Neural cell (in vitro differentiated cells): ENCODE results near the gene PRRG2. TPM values are rescaled to one million over a fixed set of nuclear protein-coding genes. Genes with fewer than 3 reads are reported as not detected.

Source experiments
- H2AFZ ChIP-seq: fragments of 200-600, 300-800 bp; sonication (generic), shearing (Covaris generic); 2 replicates; pipeline ENCODE4 v1.6.0; 2014; ENCODE audit warnings: low read depth, mild to moderate bottlenecking, antibody characterized with exemption, low read length, moderate library complexity
- H3F3A ChIP-seq: fragments of 200-600 bp; shearing (Covaris generic); 2 replicates; pipeline ENCODE4 v1.6.1; 2016; ENCODE audit warnings: mild to moderate bottlenecking, moderate library complexity, mixed read lengths, antibody characterized with exemption, low read length; ENCODE audit not compliant: insufficient read depth, poor library complexity, severe bottlenecking
- H3K27ac ChIP-seq: fragments of 200-600, 300-800 bp; sonication (generic), shearing (Covaris generic); 2 replicates; pipeline ENCODE4 v1.5.1; 2014; ENCODE audit warnings: mild to moderate bottlenecking, low read length, moderate library complexity
- H3K27me3 ChIP-seq: fragments of 300-800, 200-600 bp; sonication (generic), shearing (Covaris generic); 2 replicates; pipeline ENCODE4 v1.6.0; 2014; ENCODE audit warnings: mild to moderate bottlenecking, low read depth, low read length, moderate library complexity; ENCODE audit not compliant: insufficient read depth
- H3K36me3 ChIP-seq: fragments of 300-800, 200-600 bp; sonication (generic), shearing (Covaris generic); 2 replicates; pipeline ENCODE4 v1.5.1; 2014; ENCODE audit warnings: mild to moderate bottlenecking, antibody characterized with exemption, low read length, moderate library complexity; ENCODE audit not compliant: insufficient read depth
- H3K4me2 ChIP-seq: fragments of 300-800, 200-600 bp; sonication (generic), shearing (Covaris generic); 2 replicates; pipeline ENCODE4 v1.6.0; 2014; ENCODE audit warnings: mild to moderate bottlenecking, low read length
- H3K4me3 ChIP-seq: fragments of 300-800, 200-600 bp; sonication (generic), shearing (Covaris generic); 2 replicates; pipeline ENCODE4 v1.5.1; 2014; ENCODE audit warnings: mild to moderate bottlenecking, low read length, moderate library complexity
- H3K79me2 ChIP-seq: fragments of 200-600 bp; shearing (Covaris generic); replicated peaks from 2 replicates; pipeline ENCODE4 v1.6.0; 2014; ENCODE audit warnings: mild to moderate bottlenecking, low read length, moderate library complexity; ENCODE audit not compliant: insufficient read depth
- H3K9ac ChIP-seq: fragments of 300-800, 200-600 bp; sonication (generic), shearing (Covaris generic); 2 replicates; pipeline ENCODE4 v1.6.1; 2016; ENCODE audit warnings: mild to moderate bottlenecking, low read length, mixed read lengths
- H3K9me2 ChIP-seq: fragments of 200-600 bp; shearing (Covaris generic); 2 replicates; pipeline ENCODE4 v1.6.1; 2016; ENCODE audit warnings: mild to moderate bottlenecking, low read length, mixed read lengths; ENCODE audit not compliant: insufficient read depth
- H3K9me3 ChIP-seq: fragments of 200-600, 300-800 bp; sonication (generic), shearing (Covaris generic); 2 replicates; pipeline ENCODE4 v1.6.1; 2016; ENCODE audit warnings: mild to moderate bottlenecking, mixed run types, low read length, moderate library complexity, mixed read lengths
- H4K20me1 ChIP-seq: fragments of 200-600 bp; shearing (Covaris generic); 2 replicates; pipeline ENCODE4 v1.6.1; 2016; ENCODE audit warnings: mild to moderate bottlenecking, mixed run types; ENCODE audit not compliant: insufficient read depth
- CTCF ChIP-seq: fragments of 450-650 bp; IDR thresholded peaks from 2 replicates; pipeline ENCODE4 v1.5.1; 2014; ENCODE audit warnings: antibody characterized with exemption, mild to moderate bottlenecking, moderate library complexity; ENCODE audit not compliant: poor library complexity, severe bottlenecking
- EP300 ChIP-seq: fragments of 450-650 bp; conservative IDR thresholded peaks from 2 replicates; pipeline ENCODE4 v1.6.1; 2014; ENCODE audit warnings: antibody characterized with exemption, mild to moderate bottlenecking, moderate library complexity; ENCODE audit not compliant: poor library complexity, severe bottlenecking
- EZH2 ChIP-seq: fragments of 200-600, 300-800 bp; shearing (Covaris generic), sonication (generic); IDR thresholded peaks from 2 replicates; pipeline ENCODE4 v1.6.1; 2014; ENCODE audit warnings: antibody characterized with exemption, low read length, borderline replicate concordance, mild to moderate bottlenecking; ENCODE audit not compliant: insufficient read depth, poor library complexity, severe bottlenecking
- MXI1 ChIP-seq: fragments of 450-650 bp; conservative IDR thresholded peaks from 2 replicates; pipeline ENCODE4 v1.6.1; 2014; ENCODE audit warnings: antibody characterized with exemption, mild to moderate bottlenecking; ENCODE audit not compliant: poor library complexity, severe bottlenecking
- POLR2AphosphoS5 ChIP-seq: IDR thresholded peaks from 2 replicates; pipeline ENCODE4 v1.6.1; 2012
- RAD21 ChIP-seq: fragments of 450-650 bp; conservative IDR thresholded peaks from 2 replicates; pipeline ENCODE4 v1.6.1; 2014; ENCODE audit warnings: antibody characterized with exemption, mild to moderate bottlenecking, moderate library complexity
- SMC3 ChIP-seq: fragments of 450-650 bp; conservative IDR thresholded peaks from 2 replicates; pipeline ENCODE4 v1.6.1; 2014; ENCODE audit warnings: antibody characterized with exemption, mild to moderate bottlenecking, moderate library complexity; ENCODE audit not compliant: poor library complexity
- TAF1 ChIP-seq: IDR thresholded peaks from 2 replicates; pipeline ENCODE4 v1.6.1; 2012; ENCODE audit warnings: low read depth
- polyA plus RNA-seq: library from polyadenylated mRNA; depleted of rRNA; stranded (reverse); fragments of >200 nt; gene quantifications from 2 replicates; pipeline ENCODE4 v1.2.3, GENCODE V29; 2014
- TF ChIP-seq, protein P1 (sequence below): IDR thresholded peaks from 2 replicates; pipeline ENCODE4 v1.6.1; 2012; ENCODE audit warnings: borderline replicate concordance

PRRG2 gene
- polyA plus RNA-seq, 1 donor from 2014 or later, result not detected

- Histone ChIP-seq H3F3A (no peaks in the 10 kb centered on the region), H3K9me3 (no peaks in the 10 kb centered on the region), H4K20me1 (no peaks in the 10 kb centered on the region), H2AFZ (no peak overlapping the region), H3K79me2 (peaks cover 2% of the 10 kb centered on the region), H3K9ac (no peak overlapping the region), H3K9me2 (no peaks in the 10 kb centered on the region), H3K27ac (no peak overlapping the region), H3K27me3 (no peaks in the 10 kb centered on the region), H3K4me3 (no peak overlapping the region), H3K4me2 (no peak overlapping the region), H3K36me3 (no peaks in the 10 kb centered on the region)
- TF ChIP-seq CTCF (no peak), POLR2AphosphoS5 (no peak), EP300 (no peak), RAD21 (no peak), TAF1 (no peak), EZH2 (no peak), SMC3 (no peak), MXI1 (no peak)
- TF ChIP-seq, protein P1, sequence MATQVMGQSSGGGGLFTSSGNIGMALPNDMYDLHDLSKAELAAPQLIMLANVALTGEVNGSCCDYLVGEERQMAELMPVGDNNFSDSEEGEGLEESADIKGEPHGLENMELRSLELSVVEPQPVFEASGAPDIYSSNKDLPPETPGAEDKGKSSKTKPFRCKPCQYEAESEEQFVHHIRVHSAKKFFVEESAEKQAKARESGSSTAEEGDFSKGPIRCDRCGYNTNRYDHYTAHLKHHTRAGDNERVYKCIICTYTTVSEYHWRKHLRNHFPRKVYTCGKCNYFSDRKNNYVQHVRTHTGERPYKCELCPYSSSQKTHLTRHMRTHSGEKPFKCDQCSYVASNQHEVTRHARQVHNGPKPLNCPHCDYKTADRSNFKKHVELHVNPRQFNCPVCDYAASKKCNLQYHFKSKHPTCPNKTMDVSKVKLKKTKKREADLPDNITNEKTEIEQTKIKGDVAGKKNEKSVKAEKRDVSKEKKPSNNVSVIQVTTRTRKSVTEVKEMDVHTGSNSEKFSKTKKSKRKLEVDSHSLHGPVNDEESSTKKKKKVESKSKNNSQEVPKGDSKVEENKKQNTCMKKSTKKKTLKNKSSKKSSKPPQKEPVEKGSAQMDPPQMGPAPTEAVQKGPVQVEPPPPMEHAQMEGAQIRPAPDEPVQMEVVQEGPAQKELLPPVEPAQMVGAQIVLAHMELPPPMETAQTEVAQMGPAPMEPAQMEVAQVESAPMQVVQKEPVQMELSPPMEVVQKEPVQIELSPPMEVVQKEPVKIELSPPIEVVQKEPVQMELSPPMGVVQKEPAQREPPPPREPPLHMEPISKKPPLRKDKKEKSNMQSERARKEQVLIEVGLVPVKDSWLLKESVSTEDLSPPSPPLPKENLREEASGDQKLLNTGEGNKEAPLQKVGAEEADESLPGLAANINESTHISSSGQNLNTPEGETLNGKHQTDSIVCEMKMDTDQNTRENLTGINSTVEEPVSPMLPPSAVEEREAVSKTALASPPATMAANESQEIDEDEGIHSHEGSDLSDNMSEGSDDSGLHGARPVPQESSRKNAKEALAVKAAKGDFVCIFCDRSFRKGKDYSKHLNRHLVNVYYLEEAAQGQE, result no peak
Observed at GRCh38 chr19:49560358-49560900, 20.7 kb upstream of the PRRG2 start.

DNA sequence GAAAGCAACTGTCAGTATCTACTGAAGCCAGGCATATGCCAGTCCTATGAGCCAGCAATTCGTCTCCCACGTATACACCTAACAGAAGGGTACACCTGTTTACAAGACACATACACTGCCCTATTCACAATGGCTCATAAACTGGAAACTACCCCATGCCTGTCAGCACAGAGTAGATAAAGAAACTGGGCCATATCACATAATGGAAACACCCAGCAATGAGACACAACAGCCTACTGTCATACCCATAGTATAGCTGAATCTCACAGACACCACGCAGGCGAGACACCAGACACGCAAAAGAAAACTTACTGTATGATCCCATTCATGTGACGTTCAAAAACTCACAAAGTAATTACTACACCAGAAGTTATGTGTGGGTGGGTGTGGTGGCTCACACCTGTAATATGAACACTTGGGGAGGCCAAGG, 16.5 kb upstream of the PRRG2 start:
- Histone ChIP-seq H2AFZ (no peak overlapping the region), H3F3A (no peaks in the 10 kb centered on the region), H3K27ac (no peak overlapping the region), H3K4me2 (no peak overlapping the region), H4K20me1 (no peaks in the 10 kb centered on the region), H3K79me2 (peaks cover 2% of the 10 kb centered on the region), H3K27me3 (no peaks in the 10 kb centered on the region), H3K9me2 (no peaks in the 10 kb centered on the region), H3K9me3 (no peaks in the 10 kb centered on the region), H3K36me3 (no peaks in the 10 kb centered on the region), H3K4me3 (no peak overlapping the region), H3K9ac (no peak overlapping the region)
- no peak for TF ChIP-seq EP300
- no peak for TF ChIP-seq EZH2
- TF ChIP-seq TAF1, result no peak
- no peak for TF ChIP-seq MXI1
- TF ChIP-seq CTCF, result no peak
- TF ChIP-seq SMC3, result no peak
- TF ChIP-seq POLR2AphosphoS5, result no peak
- no peak for TF ChIP-seq RAD21
- TF ChIP-seq, protein P1, result no peak
